ENCODE measurements around the gene OSBPL5. TPM values are rescaled to one million over a fixed set of nuclear protein-coding genes. Genes with fewer than 3 reads are reported as not detected.
A peak's percentile ranks its signal among the peaks of the same experiment; 100 is the strongest.

The OSBPL5 gene
- total and polyA plus RNA-seq, 9 of the 15 experiments (the other 6 are each of a cell fraction or from before 2014, with no cell fraction given), result 0.06 to 14.8 (median 3.2) TPM

- Histone ChIP-seq H3K79me2 (ENCODE audit: control insufficient read depth, insufficient read depth, low read length) (no peaks in the 10 kb centered on the region), H4K20me1 (replicated peaks; ENCODE audit: control insufficient read depth, insufficient read depth, low read length) (peaks cover 11% of the 10 kb centered on the region; the same call in 1 of the 2 replicates), H3K4me2 (ENCODE audit: insufficient read depth, low read length) (no peak overlapping the region), H3K9me3 (replicated peaks; ENCODE audit: control insufficient read depth, insufficient read depth, low read depth, low read length) (no peaks in the 10 kb centered on the region), H3K36me3 (ENCODE audit: control insufficient read depth, insufficient read depth, low read length) (peaks cover 6% of the 10 kb centered on the region; the same call in 1 of the 3 replicates), H3K4me3 (no peak overlapping the region), H3K9me1 (ENCODE audit: control insufficient read depth, insufficient read depth, low read length) (no peaks in the 10 kb centered on the region), H3K27me3 (ENCODE audit: control insufficient read depth in 2 of 2, insufficient read depth in 2 of 2, low read length in 2 of 2) (no peaks in the 10 kb centered on the region), H3K27ac (ENCODE audit: extremely low read depth, low read depth, low read length) (no peak overlapping the region), H3K4me1 (replicated peaks in 1 of 2; ENCODE audit: control insufficient read depth in 2 of 2, insufficient read depth in 2 of 2, low read length in 2 of 2) (peaks cover 0 to 43% of the 10 kb centered on the region in 2 experiments; a peak in 2 of 5 replicates), H2AFZ (ENCODE audit: low read depth, low read length) (no peak overlapping the region), H3K9ac (ENCODE audit: insufficient read depth in 1 of 2, low read depth in 2 of 2, low read length in 2 of 2) (no peak overlapping the region)
- 52% methylated on average over 14 of the region's 21 CpGs for WGBS (ENCODE audit: insufficient coverage, low coverage, missing lambda C conversion rate)
- FAIRE-seq, result no peak
- in situ Hi-C loops (cut with MboI), result no loop called here
- TF ChIP-seq ZNF780A (CRISPR knock-in tag; IDR thresholded peaks at IDR 0.05) (no peak), ETV1 (tag; conservative IDR thresholded peaks at IDR 0.05; ENCODE audit: low read depth) (no peak), BCOR (IDR thresholded peaks at IDR 0.05) (0 out of 2 replicates have a peak, but pooled peaks have one; percentile 22), SMARCA4 (IDR thresholded peaks at IDR 0.05) (no peak)
- BruUV-seq (replicated peaks), result no TSS peak
- no peak for ATAC-seq
- ChIA-PET CTCF (ENCODE audit: low intra/inter-chr PET ratio) (interaction anchor here (0.6 kb wide), 1 partner anchor 836 kb away, joined by 3 read pairs; no protein-coding TSS in a partner anchor), POLR2A (interaction anchor here (0.7 to 1.5 kb wide), 2 partner anchors 9 to 200 kb away, joined by 3 to 8 read pairs; partner anchors contain the start of gene PHLDA2)
- intact Hi-C loops (cut with micrococcal nuclease), result no loop called here
- no peak for DNase-seq (ENCODE audit: extremely low read depth in 1 of 4, low spot score in 3 of 4)
These were observed 35.4 kb downstream of the OSBPL5 start for GRCh38 chr11:3129591-3130268.

- H3K9ac ChIP-seq (ENCODE audit: insufficient read depth in 1 of 2, low read depth in 2 of 2, low read length in 2 of 2), result no peak overlapping the region
- no TSS peak for BruUV-seq (replicated peaks)
- H3K27me3 ChIP-seq (ENCODE audit: control insufficient read depth in 2 of 2, insufficient read depth in 2 of 2, low read length in 2 of 2), result no peaks in the 10 kb centered on the region
- intact Hi-C loops (cut with micrococcal nuclease), result no loop called here
- peaks cover 11% of the 10 kb centered on the region; the same call in 1 of the 2 replicates for H4K20me1 ChIP-seq (replicated peaks; ENCODE audit: control insufficient read depth, insufficient read depth, low read length)
- no peak overlapping the region for H3K27ac ChIP-seq (ENCODE audit: extremely low read depth, low read depth, low read length)
- POLR2A ChIA-PET, result interaction anchor here (0.5 to 1.5 kb wide), 3 partner anchors 9 to 200 kb away, joined by 3 to 8 read pairs (median 4); partner anchors contain the start of gene PHLDA2
- H3K9me1 ChIP-seq (ENCODE audit: control insufficient read depth, insufficient read depth, low read length), result no peaks in the 10 kb centered on the region
- H3K79me2 ChIP-seq (ENCODE audit: control insufficient read depth, insufficient read depth, low read length), result no peaks in the 10 kb centered on the region
- H3K36me3 ChIP-seq (ENCODE audit: control insufficient read depth, insufficient read depth, low read length), result peaks cover 9% of the 10 kb centered on the region; the same call in 1 of the 3 replicates
- in situ Hi-C loops (cut with MboI), result no loop called here
- CTCF ChIA-PET (ENCODE audit: low intra/inter-chr PET ratio), result interaction anchor here (0.6 kb wide), 1 partner anchor 835 kb away, joined by 3 read pairs; no protein-coding TSS in a partner anchor
- H3K4me2 ChIP-seq (ENCODE audit: insufficient read depth, low read length), result no peak overlapping the region
- H3K9me3 ChIP-seq (replicated peaks; ENCODE audit: control insufficient read depth, insufficient read depth, low read depth, low read length), result no peaks in the 10 kb centered on the region
- ATAC-seq (no peak), DNase-seq (ENCODE audit: extremely low read depth in 1 of 4, low spot score in 3 of 4) (no peak), FAIRE-seq (no peak)
- no peak overlapping the region for H3K4me3 ChIP-seq
- H2AFZ ChIP-seq (ENCODE audit: low read depth, low read length), result no peak overlapping the region
- 44% methylated on average over 6 of the region's 10 CpGs for WGBS (ENCODE audit: insufficient coverage, low coverage, missing lambda C conversion rate)
- H3K4me1 ChIP-seq (replicated peaks in 1 of 2; ENCODE audit: control insufficient read depth in 2 of 2, insufficient read depth in 2 of 2, low read length in 2 of 2), result peaks cover 0 to 38% of the 10 kb centered on the region in 2 experiments; a peak in 2 of 5 replicates
- no peak for TF ChIP-seq SRSF3 (IDR thresholded peaks at IDR 0.05; ENCODE audit: insufficient read depth, low read length)
- 0 out of 2 replicates have a peak, but pooled peaks have one; percentile 25 for TF ChIP-seq USF2 (CRISPR knock-in tag; IDR thresholded peaks at IDR 0.05)
- peak; percentile 23; the same call in 1 of the 2 replicates for TF ChIP-seq USF1 (CRISPR knock-in tag; IDR thresholded peaks at IDR 0.05)
- TF ChIP-seq E4F1 (CRISPR knock-in tag; IDR thresholded peaks at IDR 0.05; ENCODE audit: borderline replicate concordance), result no peak
- no peak for TF ChIP-seq TFAM (CRISPR knock-in tag; conservative IDR thresholded peaks at IDR 0.05)
- no peak for TF ChIP-seq HDAC3 (IDR thresholded peaks at IDR 0.05; ENCODE audit: borderline replicate concordance, partially characterized antibody)
These were observed 35.9 kb downstream of the OSBPL5 start for GRCh38 chr11:3129181-3129590.
